Psoas muscle (tissue), 8 donors: ENCODE data around the gene PCSK2. TPM values are rescaled to one million over a fixed set of nuclear protein-coding genes. Genes with fewer than 3 reads are reported as not detected.
A peak's percentile ranks its signal among the peaks of the same experiment; 100 is the strongest.

Experiments used
- ATAC-seq, 4 donors: fragments of 200-7000 bp; cut with Tn5 transposase; one replicate each; pipeline ENCODE4 v1.9.1; 2020; ENCODE audit warnings: moderate library complexity in 3 of 4, mild to moderate bottlenecking in 2 of 4
- DNase-seq, 2 donors: peaks; one replicate each; pipeline ENCODE4 v3.0.0-alpha.2; 2020
- H3K27ac ChIP-seq: fragments of 200-600 bp; one replicate; pipeline ENCODE4 v1.8.0; 2022
- H3K27me3 ChIP-seq, 3 donors: fragments of 200-600 bp in 1 of 3; one replicate each; pipeline versions ENCODE4 v1.6.1 to v1.8.0; 2013 to 2022; ENCODE audit warnings: low read length in 2 of 3, mild to moderate bottlenecking in 2 of 3, moderate library complexity in 1 of 3; ENCODE audit not compliant: insufficient read depth in 3 of 3
- H3K36me3 ChIP-seq, 2 donors: fragments of 200-600 bp in 1 of 2; one replicate each; pipeline versions ENCODE4 v1.6.1 to v1.8.0; 2013 to 2022; ENCODE audit warnings: low read depth in 1 of 2, mild to moderate bottlenecking in 1 of 2, moderate library complexity in 1 of 2; ENCODE audit not compliant: insufficient read depth in 1 of 2
- H3K4me1 ChIP-seq: fragments of 200-600 bp; one replicate; pipeline ENCODE4 v1.8.0; 2022
- H3K4me3 ChIP-seq: fragments of 200-600 bp; one replicate; pipeline ENCODE4 v1.8.0; 2022; ENCODE audit warnings: mild to moderate bottlenecking
- H3K9me3 ChIP-seq: fragments of 200-600 bp; one replicate; pipeline ENCODE4 v1.8.0; 2022
- CTCF ChIP-seq: fragments of 200-600 bp; IDR thresholded peaks from one replicate; pipeline ENCODE4 v1.8.0; 2022; ENCODE audit warnings: antibody characterized with exemption
- WGBS, 3 donors: extraction: QIAGEN DNeasy Blood & Tissue Kit; methylation state at CpG; one replicate each; pipeline versions ENCODE4 v1.1.6 to v1.1.7; 2013; 5-methylcytosine and 5-hydroxymethylcytosine counted together
- intact Hi-C, 2 donors: fragments of 100-400 bp; cut with DNase I; formaldehyde crosslinking; loops; one replicate each; pipeline versions ENCODE4 v1.11.0 to v1.14.2; 2022
- polyA plus RNA-seq, 3 donors: library from polyadenylated mRNA; stranded (reverse); fragments of 200-250 nt; gene quantifications; one replicate each; pipeline ENCODE4 v1.2.3, GENCODE V29; 2013
- total RNA-seq, 4 donors: library from RNA; stranded (reverse); fragmentation: NEBNext Ultra II Directional in 2 of 4; extraction: Animal tissue kit (Norgen Biotek cat#: 25700) in 2 of 4; gene quantifications; one replicate each; pipeline versions ENCODE4 v1.2.1 to v1.2.4, GENCODE V29; 2021 to 2023
- donor health status: healthy with polysubstance abuse.
- donor health status: DM: no; HTN: no; CAD: no; lungs with moderate emphysema.
- donor health status: Bipolar disorder and iron deficiency.
- donor health status: healthy.
- donor health status: DM: yes; HTN: yes; CAD: no.
- donor health status: DM: no; HTN: no; CAD: no.
- donor health status: DM: no; HTN: no; CAD: no.
- donor health status: DM: yes; HTN: yes; CAD: no.

Gene PCSK2
- total and polyA plus RNA-seq, 7 donors: 0.01 to 0.26 (median 0.04) TPM; not detected in 3

GRCh38 chr20:17513939-17514338 is 287.1 kb downstream of the PCSK2 start:
- Histone ChIP-seq H3K27ac (no peak overlapping the region), H3K27me3 (no peaks in the 10 kb centered on the region), H3K4me3 (no peak overlapping the region), H3K36me3 (no peaks in the 10 kb centered on the region), H3K9me3 (no peaks in the 10 kb centered on the region), H3K4me1 (no peaks in the 10 kb centered on the region)
- 97% methylated on average over 2 of the region's 2 CpGs for WGBS, 3 donors
- no peak for DNase-seq
- ATAC-seq: no peak
- intact Hi-C loops: no loop called here
- TF ChIP-seq CTCF: no peak

- ATAC-seq (no peak), DNase-seq (no peak)
- intact Hi-C loops: no loop called here
- TF ChIP-seq CTCF: no peak
- Histone ChIP-seq H3K36me3 (no peaks in the 10 kb centered on the region), H3K9me3 (no peaks in the 10 kb centered on the region), H3K4me1 (no peaks in the 10 kb centered on the region), H3K4me3 (no peak overlapping the region), H3K27me3 (no peaks in the 10 kb centered on the region), H3K27ac (no peak overlapping the region)
- 91 to 99% (median 94%) methylated on average over 3 of the region's 3 CpGs for whole genome bisulfite sequencing, 3 donors
These were observed 288.2 kb downstream of the PCSK2 start for GRCh38 chr20:17515053-17515452.

GRCh38 chr20:17518339-17519052 is 291.7 kb downstream of the PCSK2 start:
- Histone ChIP-seq H3K9me3 (no peaks in the 10 kb centered on the region), H3K4me1 (peaks cover 2% of the 10 kb centered on the region), H3K27me3 (no peaks in the 10 kb centered on the region), H3K4me3 (no peak overlapping the region), H3K27ac (no peak overlapping the region), H3K36me3 (no peaks in the 10 kb centered on the region)
- intact Hi-C loops: no loop called here
- 72 to 78% (median 74%) methylated on average over 14 of the region's 14 CpGs for WGBS, 3 donors
- TF ChIP-seq CTCF: no peak
- DNase-seq (peak in 1 of 2 donors; percentile 50), ATAC-seq (no peak)

GRCh38 chr20:17519606-17520285 is 292.9 kb downstream of the PCSK2 start:
- peaks cover 5% of the 10 kb centered on the region for H3K4me1 ChIP-seq
- H3K4me3 ChIP-seq: no peak overlapping the region
- DNase-seq (no peak), ATAC-seq (no peak)
- intact Hi-C loops: no loop called here
- no peaks in the 10 kb centered on the region for H3K27me3 ChIP-seq
- 75 to 78% (median 78%) methylated on average over 7 of the region's 7 CpGs for WGBS, 3 donors
- no peak for TF ChIP-seq CTCF
- no peak overlapping the region for H3K27ac ChIP-seq
- H3K36me3 ChIP-seq: no peaks in the 10 kb centered on the region
- no peaks in the 10 kb centered on the region for H3K9me3 ChIP-seq
